ENCODE measurements around the gene FBXW5. TPM values are rescaled to one million over a fixed set of nuclear protein-coding genes. Genes with fewer than 3 reads are reported as not detected.
A peak's percentile ranks its signal among the peaks of the same experiment; 100 is the strongest.

FBXW5 gene
- total RNA-seq, 4 donors from 2014 or later: 329 to 469 (median 435) TPM

- intact Hi-C loops (cut with DNase I; ENCODE audit: low total_unique reads): loop anchor here (5.0 kb wide), 2 partner anchors 54 to 254 kb away; partner anchors contain the start of genes AGPAT2 and TRAF2
- Histone ChIP-seq H3K27ac (peak overlapping the region; percentile 92 to 97 (median 96)), H3K27me3 (no peaks in the 10 kb centered on the region), H3K9me3 (no peaks in the 10 kb centered on the region), H3K4me1 (peaks cover 23 to 46% of the 10 kb centered on the region in 2 donors), H3K4me3 (peak overlapping the region in 1 of 4 donors; percentile 95), H3K36me3 (peaks cover 0 to 28% of the 10 kb centered on the region in 2 donors)
- TF ChIP-seq CTCF (IDR thresholded peaks at IDR 0.05 in 4 of 5, conservative IDR thresholded peaks at IDR 0.05 in 1 of 5) (no peak), POLR2A (IDR thresholded peaks at IDR 0.05) (no peak)
- in situ Hi-C loops (cut with MboI; ENCODE audit: low sequenced_read_pairs in 4 of 4): loop anchor here in 2 of 4 donors (10.0 to 25.0 kb wide), 2 partner anchors 93 to 154 kb away; partner anchors contain the start of genes CCDC183 (in 1 of the 2), FUT7 (in 1 of the 2) and TMEM141 (in 1 of the 2)
- ATAC-seq: no peak
- DNase-seq: no peak
Measured at GRCh38 chr9:136941231-136942111, 3.1 kb downstream of the FBXW5 start.

GRCh38 chr9:136940526-136941230 lies 3.9 kb downstream of the FBXW5 start:
- H3K9me3 ChIP-seq: no peaks in the 10 kb centered on the region
- no peaks in the 10 kb centered on the region for H3K27me3 ChIP-seq
- in situ Hi-C loops (cut with MboI; ENCODE audit: low sequenced_read_pairs in 4 of 4): loop anchor here in 2 of 4 donors (10.0 to 25.0 kb wide), 2 partner anchors 94 to 153 kb away; partner anchors contain the start of genes CCDC183 (in 1 of the 2), FUT7 (in 1 of the 2) and TMEM141 (in 1 of the 2)
- intact Hi-C loops (cut with DNase I; ENCODE audit: low total_unique reads): loop anchor here (1.0 to 5.0 kb wide), 3 partner anchors 12 to 253 kb away; partner anchors contain the start of genes AGPAT2 and TRAF2
- peak overlapping the region; percentile 92 to 97 (median 96) for H3K27ac ChIP-seq
- H3K36me3 ChIP-seq: peaks cover 0 to 28% of the 10 kb centered on the region in 2 donors
- ATAC-seq (no peak), DNase-seq (no peak)
- TF ChIP-seq POLR2A (IDR thresholded peaks at IDR 0.05) (no peak), CTCF (IDR thresholded peaks at IDR 0.05 in 4 of 5, conservative IDR thresholded peaks at IDR 0.05 in 1 of 5) (no peak)
- H3K4me1 ChIP-seq: peaks cover 23 to 46% of the 10 kb centered on the region in 2 donors
- peak overlapping the region in 1 of 4 donors; percentile 95 for H3K4me3 ChIP-seq

GRCh38 chr9:136939996-136940525 lies 4.5 kb downstream of the FBXW5 start:
- ATAC-seq (peak; percentile 77 to 79), DNase-seq (peak; percentile 88 to 98)
- Histone ChIP-seq H3K4me3 (peak overlapping the region in 1 of 4 donors; percentile 95), H3K36me3 (peaks cover 0 to 28% of the 10 kb centered on the region in 2 donors), H3K9me3 (no peaks in the 10 kb centered on the region), H3K27ac (peak overlapping the region; percentile 92 to 98 (median 96)), H3K4me1 (peaks cover 23 to 45% of the 10 kb centered on the region in 2 donors), H3K27me3 (no peaks in the 10 kb centered on the region)
- in situ Hi-C loops (cut with MboI; ENCODE audit: low sequenced_read_pairs in 4 of 4): loop anchor here in 2 of 4 donors (10.0 to 25.0 kb wide), 2 partner anchors 95 to 153 kb away; partner anchors contain the start of genes CCDC183 (in 1 of the 2), FUT7 (in 1 of the 2) and TMEM141 (in 1 of the 2)
- TF ChIP-seq CTCF (IDR thresholded peaks at IDR 0.05 in 4 of 5, conservative IDR thresholded peaks at IDR 0.05 in 1 of 5) (no peak), POLR2A (IDR thresholded peaks at IDR 0.05) (peak; percentile 85 to 89)
- intact Hi-C loops (cut with DNase I; ENCODE audit: low total_unique reads): loop anchor here (1.0 to 5.0 kb wide), 3 partner anchors 12 to 253 kb away; partner anchors contain the start of genes AGPAT2 and TRAF2

- no peaks in the 10 kb centered on the region for H3K27me3 ChIP-seq
- no peak for DNase-seq
- no peak overlapping the region for H3K4me3 ChIP-seq
- no peaks in the 10 kb centered on the region for H3K9me3 ChIP-seq
- intact Hi-C loops (cut with DNase I; ENCODE audit: low total_unique reads): no loop called here
- in situ Hi-C loops (cut with MboI; ENCODE audit: low sequenced_read_pairs in 4 of 4): loop anchor here in 1 of 4 donors (25.0 kb wide), 1 partner anchor 152 kb away; the partner anchor contains the start of genes CCDC183 and TMEM141
- peaks cover 23 to 41% of the 10 kb centered on the region in 2 donors for H3K4me1 ChIP-seq
- no peak for TF ChIP-seq POLR2A (IDR thresholded peaks at IDR 0.05)
- no peak for TF ChIP-seq CTCF (IDR thresholded peaks at IDR 0.05 in 4 of 5, conservative IDR thresholded peaks at IDR 0.05 in 1 of 5)
- H3K27ac ChIP-seq: peak overlapping the region; percentile 92 to 98 (median 96)
- ATAC-seq: no peak
- peaks cover 0 to 28% of the 10 kb centered on the region in 2 donors for H3K36me3 ChIP-seq
Measured at GRCh38 chr9:136939431-136939995, 5.0 kb downstream of the FBXW5 start.
